T-helper 22 cell (primary cell): ENCODE results near the gene CLBA1.

Experiments used
- DNase-seq: peaks from one replicate; pipeline ENCODE4 v3.0.0-alpha.2; 2020; ENCODE audit warnings: low read depth

The CLBA1 gene

DNA sequence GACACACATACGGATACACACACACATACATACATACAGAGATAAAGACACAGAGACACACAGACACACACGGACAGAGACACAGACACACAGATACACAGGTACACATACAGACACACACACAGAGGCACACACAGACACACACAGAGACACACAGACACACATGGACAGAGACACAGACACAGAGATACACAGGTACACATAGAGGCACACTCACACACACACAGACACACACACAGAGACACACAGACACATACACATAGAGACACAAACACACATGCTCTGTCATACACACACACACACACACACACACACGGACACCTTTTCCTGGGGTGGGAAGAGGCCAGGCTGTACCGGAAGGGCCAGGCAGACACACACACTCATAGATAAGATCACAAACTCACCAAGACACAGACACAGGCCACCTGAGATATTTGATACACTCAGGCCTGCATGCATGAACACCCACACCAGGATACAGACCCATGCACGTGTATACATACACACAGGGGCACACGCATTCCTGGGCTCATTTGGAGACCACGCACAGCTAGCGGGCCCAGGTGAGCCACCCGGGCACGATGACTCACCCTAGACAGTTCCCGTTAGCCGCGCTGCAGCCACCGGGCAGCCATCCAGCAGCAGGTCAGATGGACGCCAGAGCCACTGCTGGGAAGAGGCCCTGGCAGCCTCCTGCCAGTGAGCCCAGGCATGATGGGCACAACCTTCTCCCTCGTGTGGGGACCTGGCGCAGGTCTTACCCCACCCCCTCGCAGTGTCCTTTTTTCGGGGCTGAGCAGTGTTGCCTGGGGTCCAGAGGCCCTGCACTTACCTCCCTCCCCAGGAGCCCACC, 5.6 kb upstream of the CLBA1 start:
- DNase-seq: no peak

DNA sequence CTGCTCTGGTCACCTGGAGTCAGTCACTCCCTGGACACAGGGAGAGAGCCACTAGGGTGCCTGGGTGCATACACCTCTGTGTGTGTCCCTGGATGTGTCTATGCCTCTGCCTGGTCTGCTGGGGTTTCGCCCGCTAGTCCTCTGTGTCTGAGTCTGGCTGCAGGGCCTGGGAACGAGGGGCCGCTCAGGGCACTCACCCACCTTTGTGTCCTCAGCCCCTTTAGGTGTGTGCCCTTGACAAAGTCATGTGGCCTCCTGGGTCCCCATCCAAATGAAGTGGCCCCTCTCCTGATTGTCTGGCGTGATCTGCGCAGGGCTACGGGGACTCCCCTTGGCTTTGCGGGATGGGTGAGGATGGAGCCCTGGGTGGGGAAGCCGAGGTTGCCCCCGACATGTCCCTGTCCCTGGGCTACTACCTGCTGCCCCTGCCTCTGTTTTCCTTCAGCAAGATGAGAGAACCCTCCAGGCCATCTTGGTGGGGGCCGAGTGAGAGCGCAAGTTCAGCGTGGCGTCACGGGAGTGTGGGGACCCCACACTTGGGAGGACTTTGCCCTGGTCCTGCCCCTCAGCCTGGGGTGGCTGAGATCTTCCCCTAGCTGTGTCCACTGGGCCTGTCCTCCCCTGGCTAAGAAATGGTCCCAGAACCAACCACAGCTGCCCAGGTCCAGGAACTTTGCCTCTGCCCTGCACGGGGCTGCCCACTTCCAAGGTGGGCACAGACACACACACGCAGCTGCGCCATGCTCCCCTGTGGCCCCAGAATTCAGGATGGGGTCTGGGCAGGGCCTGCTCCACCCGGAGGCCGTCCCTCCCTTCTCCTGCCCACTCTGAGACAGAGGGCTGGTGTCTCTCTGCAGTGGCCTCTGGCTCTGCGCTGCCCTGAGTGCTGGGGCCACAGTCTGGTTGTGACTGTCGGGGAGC, 4.7 kb upstream of the CLBA1 start:
- DNase-seq: no peak

DNA sequence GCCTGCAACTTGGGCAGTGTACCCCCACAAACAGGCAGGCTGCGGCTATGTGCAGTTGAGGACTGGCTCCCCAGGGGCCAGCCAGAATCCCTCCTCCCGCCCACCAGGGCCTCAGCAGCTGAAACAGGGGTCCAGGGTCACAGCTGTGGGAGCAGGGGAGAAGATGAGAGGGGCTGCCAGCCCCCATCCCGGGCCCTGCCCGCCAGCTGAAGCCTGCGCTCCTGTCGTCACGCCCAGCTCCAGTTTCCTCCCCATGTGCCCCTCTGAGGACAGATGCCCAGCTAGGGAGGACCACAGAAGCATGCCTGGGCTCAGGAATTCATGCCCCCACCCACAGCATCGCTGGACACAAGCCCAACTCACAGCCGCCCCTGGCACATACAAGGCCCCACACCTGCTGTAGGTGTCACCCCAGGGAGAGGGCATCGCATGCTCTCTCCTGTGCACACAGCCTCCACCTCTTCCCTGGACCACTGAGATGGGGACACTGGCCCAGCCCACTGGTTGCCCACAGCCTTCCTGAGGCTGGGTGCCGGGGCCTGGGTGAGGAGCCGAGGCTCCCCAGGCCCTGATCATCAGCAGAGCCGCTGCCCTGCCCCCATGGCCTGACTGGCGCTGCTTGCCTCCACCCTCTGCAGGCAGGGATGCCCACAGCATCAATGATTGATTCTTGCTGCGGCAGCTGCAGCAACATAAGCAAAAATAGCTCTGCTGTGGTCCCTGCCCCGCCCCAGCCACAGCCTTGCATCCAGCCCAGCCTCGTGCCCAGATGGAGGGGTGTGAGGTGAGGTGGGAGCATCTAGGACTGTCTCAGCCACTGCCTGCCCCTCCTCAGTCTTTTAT, 3.7 kb upstream of the CLBA1 start:
- DNase-seq: no peak

DNA sequence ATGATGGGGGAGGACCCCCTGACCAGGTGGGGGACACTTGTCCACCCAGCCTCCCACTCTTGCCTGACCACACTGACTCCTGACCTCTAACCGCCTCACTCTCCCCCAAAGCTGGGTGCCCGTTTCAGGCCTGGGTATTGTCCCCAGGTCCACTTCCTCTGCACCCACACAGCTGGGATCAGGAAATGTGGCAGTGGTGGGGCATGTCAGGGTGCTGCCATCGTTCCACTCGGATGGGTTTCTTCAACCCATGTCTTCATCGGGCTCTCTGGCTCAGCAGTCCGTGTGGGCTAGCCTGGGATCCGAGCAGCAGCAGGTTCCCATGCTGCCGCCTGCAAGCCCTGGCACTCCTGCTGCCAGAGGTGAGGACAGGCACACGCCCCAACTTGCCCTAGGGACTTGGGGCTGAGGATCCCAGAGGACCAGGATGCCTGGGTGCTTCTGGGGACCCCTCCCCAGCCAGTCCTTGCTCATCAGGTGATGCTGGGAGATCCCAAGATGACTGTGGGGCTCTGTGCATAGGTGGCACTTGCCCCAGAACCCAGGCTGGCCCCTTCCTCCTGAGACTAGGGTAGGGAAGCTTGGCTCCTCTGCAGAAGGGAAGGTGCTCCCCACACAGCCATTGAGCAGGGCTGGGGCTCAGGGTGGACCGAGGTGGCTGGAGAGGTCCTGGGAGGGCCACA, 2.9 kb upstream of the CLBA1 start:
- no peak for DNase-seq

DNA sequence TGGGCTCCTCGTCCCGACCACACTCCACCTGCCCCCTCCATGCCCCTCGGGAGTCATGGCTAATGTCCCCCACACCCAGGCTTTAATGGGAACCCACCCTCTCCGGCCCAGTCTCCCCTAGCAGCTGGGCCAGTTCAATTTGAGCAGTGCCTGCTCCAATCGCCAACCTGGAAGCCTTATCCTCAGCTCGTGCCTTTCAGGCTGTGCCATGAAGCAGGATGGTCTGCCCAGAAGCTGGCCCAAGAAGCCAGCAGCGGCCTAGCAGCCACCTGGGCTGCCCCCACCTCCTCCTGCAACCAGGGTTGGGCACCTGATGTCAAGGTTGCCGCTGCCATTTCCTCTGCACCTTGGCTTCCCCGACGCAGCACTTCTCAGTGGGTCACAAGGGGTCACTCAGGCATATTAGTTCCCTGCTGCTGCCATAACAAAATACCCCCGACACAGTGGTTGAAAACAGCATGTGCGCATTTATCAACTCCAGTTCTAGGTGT, 2.3 kb upstream of the CLBA1 start:
- no peak for DNase-seq

DNA sequence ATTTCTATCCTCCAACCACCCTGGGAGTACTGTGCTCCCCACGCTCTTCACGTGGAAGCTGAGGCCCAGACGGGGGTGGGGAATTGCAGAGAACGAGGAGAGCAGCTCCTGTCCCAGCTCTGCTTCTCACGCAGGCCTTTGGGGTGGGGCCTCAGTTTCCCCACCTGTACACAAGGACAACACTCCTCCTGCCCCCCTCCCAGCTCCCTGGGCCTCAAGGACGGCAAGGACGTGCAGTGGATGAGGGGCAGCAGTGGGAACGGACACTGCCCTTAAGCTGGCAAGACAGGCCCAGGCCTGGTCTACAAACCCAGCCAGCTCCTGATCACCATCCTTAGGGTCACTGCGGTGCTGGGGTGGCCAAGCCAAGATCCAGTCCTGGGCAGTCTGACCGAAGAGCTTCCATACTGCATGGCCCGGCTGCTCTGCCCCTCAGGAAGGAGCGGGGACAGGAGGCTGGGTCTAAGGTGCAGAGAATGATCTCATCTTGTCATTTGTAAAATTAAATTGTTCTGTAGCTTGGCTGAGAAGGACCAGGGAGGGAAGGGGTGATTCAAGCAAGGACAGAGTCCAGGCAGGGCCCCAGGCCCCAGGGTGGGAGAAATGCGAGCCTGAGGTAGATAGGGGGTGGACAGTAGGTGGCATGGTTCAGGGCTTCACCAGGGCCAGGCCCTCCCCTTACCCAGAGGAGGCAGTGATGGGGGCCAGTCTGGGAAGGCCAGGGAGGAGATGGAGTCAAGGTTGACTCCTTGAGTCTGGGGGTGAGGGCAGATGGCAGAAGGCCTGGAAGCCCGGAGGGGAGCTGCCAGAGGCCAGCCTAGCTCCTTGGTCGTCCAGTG, 1.3 kb upstream of the CLBA1 start:
- DNase-seq: no peak

DNA sequence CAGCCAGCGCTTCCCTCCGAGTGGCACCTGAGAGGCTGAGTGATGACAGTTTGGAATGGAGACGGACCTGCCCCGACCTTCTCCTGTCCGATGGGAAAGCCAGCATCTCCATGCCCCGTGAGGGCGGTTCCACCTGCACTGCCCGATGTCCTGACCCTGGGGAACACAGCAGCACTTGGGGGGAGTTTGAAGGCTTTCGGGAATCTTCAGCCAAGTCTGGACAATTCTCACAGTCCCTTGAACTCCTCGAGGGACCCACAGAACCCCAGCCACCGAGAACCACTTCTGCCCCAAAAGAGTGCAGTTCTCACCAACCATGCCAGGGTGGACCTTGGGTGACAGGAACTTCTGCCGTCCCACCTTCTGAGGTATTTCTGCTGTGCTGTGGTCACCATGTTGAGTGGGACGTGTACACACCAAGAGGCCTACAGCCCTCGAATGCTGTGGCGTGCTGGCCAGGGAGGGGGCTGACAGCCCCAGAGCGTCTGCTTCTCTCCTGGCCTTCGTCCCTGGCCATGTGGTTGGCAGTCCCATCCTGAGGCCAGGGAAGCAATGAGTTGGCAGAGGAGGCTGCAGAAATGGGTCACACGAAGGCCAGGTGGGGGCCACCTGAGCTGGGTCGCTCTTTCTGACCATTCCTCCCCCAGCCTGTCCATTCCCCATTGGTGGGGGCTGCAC, 1.0 kb downstream of the CLBA1 start:
- DNase-seq: no peak

DNA sequence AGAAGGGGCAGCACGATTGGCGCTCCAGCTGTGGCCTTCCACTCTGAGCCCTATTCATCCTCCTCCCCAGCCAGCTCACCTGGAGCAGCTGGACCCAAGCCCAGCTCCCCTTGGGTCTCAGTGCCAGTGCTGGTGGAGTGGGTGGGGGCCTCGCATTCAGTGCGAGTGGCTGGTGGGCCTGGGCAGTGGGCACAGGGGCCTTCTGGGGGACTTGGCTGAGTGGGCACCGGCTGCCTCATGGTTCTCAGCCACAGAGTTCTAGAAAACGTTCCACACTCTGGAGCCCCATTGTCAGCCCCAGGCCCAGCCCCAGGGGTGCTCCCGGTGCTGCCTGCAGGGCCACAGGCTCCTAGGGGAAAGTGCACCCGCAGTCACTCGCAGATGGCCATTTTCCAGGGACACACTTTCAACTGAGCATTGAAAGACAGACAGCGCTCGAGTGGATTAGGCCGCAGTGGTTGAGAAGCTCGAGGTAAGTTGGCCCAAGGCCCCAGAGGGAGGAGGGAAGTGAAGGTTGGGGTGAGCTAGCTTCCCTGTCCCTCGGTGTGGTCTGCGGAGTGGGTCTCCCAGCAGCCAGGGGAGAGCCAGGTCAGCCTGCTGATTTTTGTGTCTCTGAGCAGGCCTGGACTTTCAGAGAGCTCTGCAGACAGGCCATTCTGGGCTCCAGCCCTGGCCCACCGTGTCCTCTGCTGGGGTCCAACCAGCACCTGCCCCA, 3.8 kb downstream of the CLBA1 start:
- no peak for DNase-seq

DNA sequence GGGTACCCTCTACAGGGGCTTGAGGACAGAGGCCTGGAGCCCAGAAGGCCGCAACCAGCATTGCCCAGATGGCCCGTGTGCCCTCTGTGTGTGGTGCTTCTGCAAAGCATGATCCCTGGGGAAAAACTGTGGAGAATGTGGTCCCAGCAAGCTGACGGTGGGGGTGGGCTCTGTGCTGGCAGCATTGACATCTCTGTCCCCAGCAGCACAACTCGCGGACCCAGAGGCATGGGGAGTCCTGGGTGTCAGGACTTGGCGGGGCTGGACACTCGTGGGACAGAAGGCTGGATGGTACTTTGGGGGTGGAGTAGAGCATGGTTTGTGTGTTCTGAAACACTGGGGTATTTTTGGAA, 4.3 kb downstream of the CLBA1 start:
- DNase-seq: no peak

DNA sequence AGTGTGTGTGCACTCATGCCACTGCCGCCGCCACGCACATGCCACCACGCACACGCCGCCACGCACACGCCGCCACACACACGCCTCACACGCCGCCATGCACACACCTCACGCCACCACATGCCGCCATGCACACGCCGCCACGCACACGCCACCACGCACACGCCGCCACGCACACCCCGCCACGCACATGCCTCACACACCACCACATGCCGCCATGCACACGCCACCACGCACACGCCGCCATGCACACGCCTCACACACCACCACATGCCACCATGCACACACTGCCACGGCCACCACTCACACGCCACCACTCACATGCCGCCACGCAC, 6.3 kb downstream of the CLBA1 start:
- DNase-seq: no peak

DNA sequence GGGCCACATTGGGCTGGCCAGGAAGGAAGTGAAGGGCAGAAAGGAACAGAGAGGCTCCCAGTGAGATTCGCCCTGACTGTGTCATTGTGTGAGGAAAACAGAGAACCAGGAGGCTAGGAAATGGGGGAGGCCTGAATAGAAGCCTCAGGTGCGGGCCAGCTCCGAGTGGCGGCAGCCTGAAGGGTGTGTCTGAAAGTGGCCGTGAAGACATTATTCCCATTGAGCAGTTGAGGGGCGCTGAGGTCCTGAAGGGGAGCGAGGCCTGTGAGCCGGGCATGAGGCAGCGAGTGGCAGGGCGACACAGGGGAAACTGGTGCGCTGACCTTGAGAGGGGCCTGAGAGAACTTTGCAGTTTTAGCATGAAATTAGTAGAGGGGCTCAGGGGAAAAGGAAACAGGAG, 6.9 kb downstream of the CLBA1 start:
- DNase-seq: no peak

DNA sequence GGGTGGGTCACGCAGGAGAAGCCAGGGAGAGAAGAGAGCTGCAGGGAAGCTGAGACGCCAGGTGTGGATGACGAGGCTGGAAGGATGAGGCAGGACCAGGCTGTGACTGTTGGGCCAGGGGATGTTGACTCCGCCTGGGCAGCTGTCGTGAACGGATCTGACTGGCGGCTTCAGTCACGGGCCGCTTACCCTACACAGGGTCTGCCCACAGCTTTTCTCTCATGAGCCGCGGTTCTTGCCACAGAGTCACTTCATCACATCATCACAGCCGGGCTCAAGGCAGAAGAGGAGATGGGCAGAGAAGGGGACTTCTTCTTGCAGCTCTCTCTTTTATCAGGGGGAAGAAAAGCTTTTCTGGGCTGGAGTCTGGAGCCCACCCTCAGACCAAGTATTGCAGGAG, 7.7 kb downstream of the CLBA1 start:
- DNase-seq: no peak

DNA sequence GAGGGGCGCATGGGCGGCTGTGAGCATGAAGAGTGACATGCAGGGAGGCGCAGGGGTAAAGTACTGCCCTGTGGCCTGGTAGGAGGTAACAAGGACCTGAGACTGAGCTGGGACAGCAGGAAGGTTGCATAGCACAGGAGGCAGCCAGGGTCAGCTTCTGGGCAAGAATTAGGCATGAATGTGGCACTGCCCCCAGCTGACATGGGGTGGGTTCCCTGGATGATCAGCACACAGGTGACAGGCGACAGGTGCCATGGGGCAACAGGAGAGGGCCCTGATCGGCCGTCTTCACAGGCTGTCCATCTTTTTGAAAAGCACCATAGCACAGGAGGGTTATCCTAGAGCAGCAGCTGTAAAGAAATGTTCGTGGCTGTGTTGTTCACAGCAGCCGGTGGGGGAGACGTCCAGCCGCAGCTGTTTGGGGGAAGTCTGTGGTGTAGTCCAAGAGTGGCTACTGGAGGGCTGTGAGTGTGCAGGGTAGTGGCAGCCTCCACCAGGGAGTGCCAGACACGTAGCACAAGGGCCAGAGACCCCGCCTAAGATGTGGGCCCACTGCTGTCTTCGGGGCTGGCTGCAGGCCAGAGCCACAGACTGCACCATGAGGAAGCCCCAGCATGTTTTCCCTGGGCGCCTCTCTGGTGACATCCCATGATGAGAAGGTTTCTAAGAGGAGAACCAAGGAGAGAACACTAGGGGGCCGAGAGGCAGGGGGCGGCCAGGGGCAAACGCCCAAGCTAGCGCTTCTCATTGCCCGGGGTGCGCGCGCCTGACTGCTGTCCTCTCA, 8.4 kb downstream of the CLBA1 start:
- no peak for DNase-seq

DNA sequence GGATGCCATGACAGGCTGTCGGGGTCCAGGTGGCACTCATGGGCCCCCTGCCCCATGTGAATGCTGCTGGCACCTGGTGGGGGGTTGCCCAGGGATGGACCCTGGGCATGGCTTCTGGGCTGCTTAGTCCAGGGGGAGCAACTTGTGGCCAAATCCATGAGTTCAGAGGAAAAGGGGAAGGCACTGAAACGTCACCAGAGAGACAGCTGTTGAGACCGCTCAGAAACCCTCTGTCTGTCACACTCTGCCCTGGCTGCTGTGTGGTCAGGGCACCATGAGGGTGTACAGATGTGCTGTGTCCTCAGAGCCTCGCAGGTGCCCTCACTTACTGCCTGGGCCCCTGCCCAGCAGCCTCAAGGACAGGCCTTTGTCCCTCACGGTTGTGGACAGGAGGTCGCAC, 9.4 kb downstream of the CLBA1 start:
- DNase-seq: no peak

DNA sequence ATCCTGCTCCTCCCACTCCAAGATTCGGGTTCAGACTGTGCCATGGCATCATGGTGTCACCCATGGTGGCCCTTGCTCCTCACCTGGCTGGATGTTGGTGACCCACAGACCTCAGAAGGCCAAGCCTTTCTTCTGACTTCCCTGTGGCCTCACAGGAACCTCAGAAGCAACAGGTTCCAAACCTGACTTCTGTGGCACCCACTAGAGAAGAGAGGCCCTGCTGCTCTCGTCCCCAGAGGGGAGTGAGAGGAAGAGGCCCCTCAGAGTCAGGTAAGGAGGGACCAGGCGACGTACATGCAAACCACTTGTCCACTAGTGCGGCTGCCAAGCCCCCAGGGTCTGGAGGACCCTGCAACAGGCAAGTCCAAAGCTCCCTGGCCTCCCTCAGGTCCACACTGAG, 10.4 kb downstream of the CLBA1 start:
- no peak for DNase-seq

DNA sequence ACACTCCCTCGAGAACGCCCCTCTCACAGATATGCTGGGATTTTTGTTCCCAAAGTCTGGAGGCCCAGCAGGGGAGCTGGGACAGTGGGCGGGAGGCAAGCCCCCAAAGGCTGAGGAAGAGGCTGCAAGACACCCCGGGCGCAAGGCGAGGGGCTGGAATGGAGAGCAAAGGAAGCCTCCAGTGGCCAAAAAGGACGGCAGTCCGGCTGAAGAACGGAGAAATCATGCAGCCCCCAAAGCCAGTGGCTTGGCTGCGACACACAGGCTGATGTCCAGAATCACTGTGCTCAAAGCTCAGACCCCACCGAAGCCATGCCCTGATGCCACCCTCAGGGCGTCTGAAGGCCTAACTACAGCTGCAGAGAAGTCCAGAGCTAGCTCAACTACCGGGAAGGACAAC, 10.9 kb downstream of the CLBA1 start:
- no peak for DNase-seq

DNA sequence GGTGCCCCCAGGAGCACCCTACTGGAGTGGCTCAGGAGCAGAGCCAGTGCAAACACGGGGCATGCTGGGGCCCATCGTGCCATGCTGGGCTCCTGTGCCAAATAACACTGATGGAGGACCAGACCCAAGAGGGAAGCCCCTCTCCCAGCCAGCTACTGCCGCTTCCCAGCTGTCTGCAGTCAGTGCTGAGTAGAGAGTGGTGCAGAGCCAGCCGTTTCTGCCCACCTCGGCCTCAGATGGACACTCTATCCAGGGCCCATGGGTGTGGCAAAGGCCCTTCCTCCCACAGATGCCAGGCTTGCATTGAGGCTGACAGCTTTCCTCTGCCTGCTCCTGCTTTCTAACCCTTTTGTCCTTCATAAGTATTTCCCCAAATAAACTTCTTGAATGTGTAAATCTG, 13.2 kb downstream of the CLBA1 start:
- no peak for DNase-seq

DNA sequence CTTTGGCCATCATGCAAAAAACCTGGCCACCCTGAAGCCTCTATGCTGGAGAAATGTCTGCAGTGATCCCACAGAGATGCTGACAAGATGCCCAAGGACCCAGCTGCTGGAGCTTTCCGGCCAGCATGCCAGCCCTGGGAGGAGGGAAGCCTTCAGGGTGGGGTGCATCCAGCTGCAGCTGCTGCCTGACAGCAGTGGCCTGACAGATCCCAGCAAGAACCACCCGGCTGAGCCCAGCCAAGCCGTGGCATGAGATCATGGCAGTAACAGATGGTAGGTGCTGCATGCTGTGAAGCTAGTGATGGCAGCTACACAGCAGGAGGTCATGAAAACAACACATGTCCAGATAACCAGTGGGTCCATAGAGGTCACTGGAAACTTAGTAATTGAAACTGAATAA, 13.8 kb downstream of the CLBA1 start:
- DNase-seq: no peak
